ENCODE results near the gene HSD17B10.
"Not testable (repeated sequence)": the region's sequence is repeated elsewhere in the genome, so short reads cannot be mapped to it uniquely, and the experiment has no call there.

HSD17B10 gene

GRCh38 chrX:53433651-53434639 lies at the start of gene HSD17B10:
TSS of gene HSD17B10 (minus strand) at chrX:53434370. CDS start at chrX:53434345, 25 bp downstream.
- DNase-seq: no peak

- no peak for DNase-seq
Measured at GRCh38 chrX:53483416-53483815, 49.2 kb upstream of the HSD17B10 start.

- DNase-seq: no peak
Measured at GRCh38 chrX:53481816-53482465, 47.8 kb upstream of the HSD17B10 start.

GRCh38 chrX:53481093-53481492 lies 46.9 kb upstream of the HSD17B10 start:
- no peak for DNase-seq

- DNase-seq: no peak
Measured at GRCh38 chrX:53479301-53479700, 45.1 kb upstream of the HSD17B10 start.

GRCh38 chrX:53476371-53476770 lies 42.2 kb upstream of the HSD17B10 start:
- no peak for DNase-seq

GRCh38 chrX:53474707-53475106 lies 40.5 kb upstream of the HSD17B10 start:
- DNase-seq: no peak

GRCh38 chrX:53471346-53471745 lies 37.2 kb upstream of the HSD17B10 start:
- DNase-seq: no peak

- DNase-seq: not testable (repeated sequence)
Measured at GRCh38 chrX:53468659-53469058, 34.5 kb upstream of the HSD17B10 start.

- no peak for DNase-seq
Measured at GRCh38 chrX:53458082-53458481, 23.9 kb upstream of the HSD17B10 start.

- no peak for DNase-seq
Measured at GRCh38 chrX:53456254-53456653, 22.1 kb upstream of the HSD17B10 start.

GRCh38 chrX:53452812-53453211 lies 18.6 kb upstream of the HSD17B10 start:
- no peak for DNase-seq

- DNase-seq: no peak
Measured at GRCh38 chrX:53449632-53450031, 15.5 kb upstream of the HSD17B10 start.

GRCh38 chrX:53447441-53447840 lies 13.3 kb upstream of the HSD17B10 start:
- DNase-seq: no peak

- no peak for DNase-seq
Measured at GRCh38 chrX:53445977-53446376, 11.8 kb upstream of the HSD17B10 start.

- DNase-seq: no peak
Measured at GRCh38 chrX:53442322-53442631, 8.1 kb upstream of the HSD17B10 start.

GRCh38 chrX:53441531-53442321 lies 7.6 kb upstream of the HSD17B10 start:
- peak; percentile 22 for DNase-seq

GRCh38 chrX:53440621-53441517 lies 6.7 kb upstream of the HSD17B10 start:
- DNase-seq: no peak

GRCh38 chrX:53440101-53440500 lies 5.9 kb upstream of the HSD17B10 start:
- no peak for DNase-seq

GRCh38 chrX:53438832-53439230 lies 4.7 kb upstream of the HSD17B10 start:
- DNase-seq: no peak

- DNase-seq: no peak
Measured at GRCh38 chrX:53438174-53438831, 4.1 kb upstream of the HSD17B10 start.

- DNase-seq: no peak
Measured at GRCh38 chrX:53437206-53437605, 3.0 kb upstream of the HSD17B10 start.
